Iris pigment epithelial cell (primary cell): ENCODE data around the gene YKT6.
"Not testable (repeated sequence)": the region's sequence is repeated elsewhere in the genome, so short reads cannot be mapped to it uniquely, and the experiment has no call there.

Experiments
- DNase-seq: peaks from one replicate; pipeline ENCODE4 v3.0.0-alpha.2; 2011; ENCODE audit warnings: low read depth

Gene YKT6

DNA sequence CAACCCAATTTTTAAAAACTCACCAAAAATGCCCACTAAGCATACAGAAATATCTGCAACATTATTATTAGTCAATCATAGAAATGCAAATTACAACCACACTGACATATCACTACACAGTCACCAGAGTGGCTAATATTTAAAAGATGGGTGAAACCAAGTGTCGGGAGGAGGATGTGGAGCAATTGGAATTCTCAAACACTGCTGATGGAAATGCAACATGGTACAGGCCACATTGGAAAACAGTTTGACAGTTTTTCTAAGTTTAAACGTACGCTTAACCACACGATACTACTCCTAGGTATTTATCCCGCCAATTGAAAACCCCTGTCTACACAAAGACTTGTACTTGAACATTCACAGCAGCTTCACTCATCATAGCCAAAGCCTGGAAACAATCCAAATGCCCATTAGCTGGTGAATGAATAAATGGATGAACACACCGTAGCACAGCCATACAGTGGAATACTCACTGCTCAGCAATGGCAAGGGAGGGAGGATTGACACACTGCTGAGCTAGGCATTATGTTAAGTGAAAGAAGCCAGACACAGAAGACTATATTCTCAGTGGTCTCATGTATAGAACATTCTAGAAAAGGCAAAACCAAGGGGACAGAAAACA lies 27.9 kb upstream of the YKT6 start:
- no peak for DNase-seq

DNA sequence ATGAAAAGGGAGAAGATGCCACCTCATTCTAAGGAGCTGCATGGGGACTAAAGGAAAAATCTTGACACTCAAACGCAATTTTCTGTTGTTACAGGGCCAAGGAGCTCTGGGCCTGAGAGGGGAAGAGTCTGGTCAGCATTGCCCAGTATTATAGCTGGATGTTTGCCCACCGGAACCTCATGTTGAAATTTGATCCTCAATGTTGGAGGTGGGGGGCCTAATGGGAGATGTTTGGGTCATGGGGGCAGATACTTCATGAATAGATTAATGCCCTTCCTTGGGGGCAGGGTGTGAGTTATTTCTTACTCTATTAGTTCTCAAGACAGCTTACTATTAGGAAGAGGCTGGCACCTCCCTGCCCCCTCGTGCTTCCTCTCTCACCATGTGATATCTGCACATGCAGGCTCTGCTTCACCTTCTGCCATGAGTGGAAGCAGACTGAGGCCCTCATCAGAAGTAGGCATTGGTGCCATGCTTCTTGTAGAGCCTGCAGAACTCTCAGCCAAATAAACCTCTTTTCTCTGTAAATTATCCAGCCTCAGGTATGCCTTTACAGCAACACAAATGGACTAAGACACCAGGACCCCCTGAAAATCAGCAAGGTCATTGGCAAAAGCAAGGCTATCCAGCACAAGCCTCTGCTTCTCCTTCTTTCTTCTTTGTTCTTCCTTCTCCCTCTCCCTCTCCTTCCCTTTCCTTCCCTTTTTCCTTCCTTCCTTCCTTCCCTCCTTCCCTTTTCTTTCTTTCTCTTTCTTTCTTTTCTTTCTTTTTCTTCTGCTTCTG lies 26.7 kb upstream of the YKT6 start:
- DNase-seq: no peak

DNA sequence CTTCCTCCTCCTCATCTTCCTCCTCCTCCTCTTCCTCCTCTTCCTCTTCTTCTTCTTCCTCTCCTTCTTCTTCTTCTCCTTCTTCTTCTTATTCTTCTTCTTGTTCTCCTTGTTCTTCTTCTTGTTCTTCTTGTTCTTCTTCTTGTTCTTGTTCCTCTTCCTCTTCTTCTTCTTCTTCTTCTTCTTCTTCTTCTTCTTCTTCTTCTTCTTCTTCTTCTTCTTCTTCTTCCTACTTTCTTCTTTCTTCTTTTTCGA lies 26.2 kb upstream of the YKT6 start:
- DNase-seq: not testable (repeated sequence)

DNA sequence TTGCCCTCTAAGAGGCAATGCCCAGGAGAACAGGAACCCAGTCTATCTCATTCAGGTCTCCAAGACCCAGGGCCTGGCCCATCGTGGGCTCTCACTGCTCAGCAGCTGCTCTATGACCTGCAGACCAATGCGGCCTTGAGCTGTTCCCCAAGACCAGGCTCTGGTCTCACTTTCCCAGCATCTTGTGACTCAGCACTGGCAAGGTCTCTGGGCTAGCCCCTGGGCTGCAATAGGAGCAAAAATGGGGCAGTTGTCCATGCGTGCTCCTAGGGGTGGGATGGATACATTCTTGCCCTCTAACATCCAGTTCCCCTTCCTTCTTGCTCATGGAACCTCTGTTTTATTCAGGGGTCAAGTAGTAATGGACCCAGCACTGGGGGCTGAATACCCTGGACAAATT lies 25.0 kb upstream of the YKT6 start:
- DNase-seq: no peak

DNA sequence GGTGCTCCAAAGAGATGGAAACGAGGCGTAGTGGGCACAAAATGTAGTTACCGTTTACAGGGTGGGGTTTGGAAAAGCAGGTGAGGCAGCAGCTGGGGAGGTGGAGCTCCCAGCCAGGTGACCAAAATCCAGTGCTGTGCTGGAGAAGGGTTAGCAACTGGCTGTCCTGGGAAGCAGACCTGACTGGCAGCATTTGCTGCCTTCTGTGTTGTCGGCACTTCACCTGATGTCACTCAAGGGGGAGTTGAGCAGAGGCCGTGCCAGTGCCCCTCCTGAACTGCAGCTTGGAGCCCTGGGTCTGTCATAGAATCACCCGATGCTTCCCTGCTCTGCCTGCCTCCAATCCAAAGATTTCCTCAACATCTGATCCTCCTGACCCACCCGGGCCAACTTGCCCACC lies 24.3 kb upstream of the YKT6 start:
- DNase-seq: no peak

DNA sequence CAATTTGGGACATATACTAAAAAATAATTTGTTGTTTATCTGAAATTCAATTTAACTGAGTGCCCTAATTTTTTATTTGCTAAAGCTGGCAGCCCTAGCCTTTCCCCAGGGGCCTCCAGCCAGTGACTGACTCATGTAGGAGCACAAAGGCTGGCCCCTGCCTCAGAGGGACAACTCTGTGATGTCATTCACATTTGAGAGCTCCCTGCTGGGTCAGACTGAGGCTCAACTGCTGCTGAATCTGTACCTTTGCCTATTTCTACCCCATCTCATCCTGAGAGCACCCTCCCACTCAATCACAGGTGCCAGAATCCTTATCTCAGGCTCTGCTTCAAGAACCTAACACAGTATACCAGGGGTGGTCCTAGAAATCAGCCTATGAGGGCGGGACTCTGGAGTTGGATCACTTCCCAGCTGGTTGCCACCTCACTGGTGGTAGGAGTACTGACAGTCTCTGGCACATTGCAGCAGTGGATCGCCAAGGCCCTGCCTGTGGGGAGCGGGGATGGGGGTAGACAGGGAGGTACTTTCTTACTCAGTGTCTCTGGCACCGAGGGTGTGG lies 23.1 kb upstream of the YKT6 start:
- DNase-seq: peak; percentile 27

DNA sequence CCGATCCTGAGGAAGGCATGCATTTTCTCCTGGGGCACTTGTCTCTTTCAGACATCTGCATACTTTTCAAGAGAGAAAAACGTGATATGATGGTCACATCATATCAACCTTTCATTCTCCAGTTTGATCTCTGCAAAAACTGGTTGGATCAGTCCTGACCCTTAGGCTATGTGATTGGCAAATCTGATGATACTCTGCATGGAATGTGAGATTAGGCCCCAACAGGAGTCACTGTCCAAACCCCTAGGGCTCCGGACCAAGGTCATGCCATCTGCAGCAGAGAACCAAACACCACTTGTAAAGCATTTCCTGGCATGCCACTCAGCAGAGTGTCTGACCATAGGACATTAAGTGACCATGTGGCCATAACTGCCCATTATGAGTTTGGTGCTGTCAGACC lies 20.1 kb upstream of the YKT6 start:
- no peak for DNase-seq

DNA sequence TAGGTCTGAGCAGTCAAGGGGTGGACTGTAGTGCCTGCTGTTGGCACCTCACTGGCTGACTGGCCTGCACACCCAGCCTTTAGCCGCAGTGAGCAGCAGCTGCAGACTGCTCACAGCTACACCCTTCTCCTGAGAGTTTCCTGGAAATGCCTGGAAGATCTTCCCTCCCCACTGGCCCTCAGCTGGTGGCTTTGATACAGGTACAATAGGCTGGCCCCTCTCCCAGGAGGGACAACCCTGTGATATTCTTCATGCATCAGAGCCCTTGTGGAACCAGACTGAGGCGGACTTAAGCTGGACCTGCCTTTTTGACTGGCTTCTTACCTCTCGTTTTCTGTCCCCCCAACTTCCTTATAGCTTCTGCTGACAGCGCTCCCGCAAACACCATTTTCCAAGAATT lies 18.0 kb upstream of the YKT6 start:
- DNase-seq: no peak

DNA sequence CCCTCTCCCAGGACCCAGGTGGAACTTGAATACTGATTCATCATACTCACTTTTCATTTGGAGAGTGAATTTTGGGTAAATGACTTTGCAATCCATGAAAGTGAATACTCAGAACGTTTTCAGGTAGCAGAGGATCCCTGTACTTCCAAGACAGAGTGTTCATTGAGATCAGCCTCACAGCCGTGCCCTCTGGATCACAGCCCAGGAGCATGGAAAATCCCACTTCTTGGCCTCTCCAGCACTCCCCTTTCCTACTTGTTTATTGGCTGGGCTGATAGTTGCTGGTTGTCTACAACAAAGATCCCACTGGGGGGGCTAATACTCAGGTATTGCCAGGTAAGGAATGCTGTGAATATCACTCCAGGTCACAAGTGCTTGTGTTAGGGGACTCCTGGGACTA lies 17.4 kb upstream of the YKT6 start:
- no peak for DNase-seq

DNA sequence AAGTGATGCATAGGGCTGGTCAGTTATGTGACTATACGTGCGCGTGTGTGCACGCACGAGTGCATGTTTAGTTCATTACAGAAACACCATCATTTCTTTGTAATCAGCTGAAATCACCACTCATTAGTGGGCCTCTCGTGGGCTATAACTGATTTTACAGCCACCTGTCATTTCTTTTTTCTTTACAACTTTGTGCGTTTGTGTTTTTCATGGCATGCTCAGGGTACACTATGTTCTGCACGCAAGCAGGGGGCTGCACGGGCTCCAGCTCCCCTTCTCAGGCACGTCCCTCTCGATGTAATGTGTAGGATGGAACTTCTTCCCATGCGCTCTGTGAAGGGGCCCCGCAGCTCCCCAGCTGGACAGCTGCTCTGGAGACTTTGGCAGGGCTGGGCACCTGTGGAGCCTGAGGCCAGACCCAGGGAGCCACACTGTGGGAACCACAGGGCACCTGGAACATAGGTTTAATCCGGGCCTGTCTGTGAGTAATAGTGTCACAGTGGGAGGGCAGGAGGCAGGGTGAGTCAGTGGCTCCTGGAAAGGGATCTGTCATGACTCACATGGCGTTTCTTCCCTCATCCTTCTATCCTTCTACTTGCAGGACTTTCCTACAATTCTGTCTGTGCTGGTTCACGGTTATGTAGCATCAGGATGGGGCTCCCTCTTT lies 16.4 kb upstream of the YKT6 start:
- peak; percentile 88 for DNase-seq

DNA sequence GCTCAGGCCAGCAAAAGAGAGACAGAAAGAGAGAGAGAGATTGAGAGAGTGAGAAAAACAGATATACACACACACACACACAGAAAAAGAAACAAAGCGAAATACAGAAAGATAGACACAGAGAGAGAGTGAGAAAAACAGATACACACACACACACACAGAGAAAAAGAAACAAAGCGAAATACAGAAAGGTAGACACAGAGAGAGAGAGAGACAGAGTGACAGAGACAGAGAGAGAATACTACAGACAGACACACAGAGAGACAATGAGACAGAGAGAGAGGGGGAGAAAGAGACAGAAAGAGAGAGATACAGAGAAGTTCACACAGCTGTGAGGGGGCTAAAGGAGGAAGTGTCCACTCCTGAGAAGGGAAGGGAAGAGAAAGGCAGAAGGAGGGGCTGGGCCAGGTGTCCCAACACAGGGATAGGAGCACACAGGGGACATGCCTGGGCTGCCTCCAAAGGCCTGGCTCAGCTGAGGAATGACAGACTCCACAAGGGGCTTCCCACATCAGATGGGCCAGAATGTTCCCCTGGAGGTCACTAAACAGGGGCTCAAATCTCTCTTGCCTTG lies 15.8 kb upstream of the YKT6 start:
- no peak for DNase-seq

DNA sequence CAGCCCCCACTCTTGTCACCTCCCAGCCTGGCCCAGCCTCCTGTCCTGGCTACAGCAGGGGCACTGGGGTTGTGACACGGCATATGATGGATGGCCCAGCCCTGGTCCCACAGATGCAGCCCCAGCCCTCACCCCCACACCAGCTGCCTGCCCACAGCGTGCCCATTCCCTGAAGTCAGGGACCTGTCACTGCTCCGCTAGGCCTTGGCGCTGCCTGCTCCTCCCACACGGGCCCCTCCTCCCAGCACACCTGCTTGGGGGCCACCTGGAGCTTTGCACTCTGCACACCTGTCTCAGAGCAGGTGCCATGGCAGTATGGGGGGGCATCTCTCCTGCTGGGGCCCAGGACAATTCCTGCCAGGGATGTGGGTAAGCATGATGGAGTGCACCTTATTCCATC lies 15.0 kb upstream of the YKT6 start:
- no peak for DNase-seq

DNA sequence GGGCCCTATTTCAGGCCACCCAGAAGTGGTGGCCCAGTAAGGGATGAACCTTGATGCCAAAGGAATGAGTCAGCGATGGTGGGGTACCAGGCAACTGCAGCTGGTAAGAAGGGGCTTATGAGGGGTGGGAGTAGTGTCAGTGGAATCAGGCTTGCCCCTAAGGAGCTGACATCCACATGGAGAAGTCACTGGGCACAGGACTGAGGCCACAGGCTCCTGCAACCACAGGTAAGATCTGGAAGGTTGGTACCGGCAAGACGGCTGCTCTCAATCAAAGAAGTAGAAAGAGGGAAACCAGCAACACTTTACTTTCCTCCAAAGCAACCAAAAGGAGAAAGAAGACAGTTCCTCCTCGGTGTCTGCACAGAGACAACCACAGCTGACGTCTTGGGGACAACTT lies 14.0 kb upstream of the YKT6 start:
- DNase-seq: no peak

DNA sequence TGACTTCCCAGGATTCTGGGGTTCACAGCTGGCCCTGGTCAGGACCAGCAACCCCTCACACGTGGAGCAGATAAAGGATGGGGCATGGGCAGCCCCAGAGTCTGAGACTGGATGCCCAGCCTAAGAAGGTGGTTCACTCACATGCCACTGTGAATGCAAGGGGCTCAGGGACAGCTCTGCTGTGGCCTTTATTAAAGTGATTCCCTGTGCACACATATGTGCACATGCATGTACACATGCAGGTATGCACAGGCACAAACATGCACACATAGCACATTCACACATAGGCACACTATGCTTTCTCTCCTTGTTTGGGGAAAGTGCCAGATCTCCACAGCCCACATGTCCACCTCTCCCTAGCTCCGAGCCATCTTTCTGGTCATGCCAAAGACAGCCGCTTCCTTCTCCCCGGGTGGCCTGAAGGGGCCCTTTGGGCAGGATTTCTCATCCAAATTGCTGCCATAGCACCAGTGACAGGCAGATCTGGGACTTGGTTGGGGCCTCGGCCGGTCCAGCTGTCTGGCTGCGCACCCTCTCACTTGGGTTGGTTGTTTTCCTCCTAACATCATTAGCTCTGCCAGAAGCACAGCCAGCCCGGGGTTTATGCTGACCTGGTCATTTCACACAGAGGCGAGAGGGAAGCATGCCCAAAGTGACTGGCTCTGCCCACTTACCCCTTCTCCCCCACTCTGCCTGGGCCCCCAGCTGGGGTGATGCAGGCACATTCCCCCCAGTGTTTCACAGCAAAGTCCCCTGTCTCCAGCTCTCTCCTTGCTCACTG lies 13.0 kb upstream of the YKT6 start:
- DNase-seq: no peak

DNA sequence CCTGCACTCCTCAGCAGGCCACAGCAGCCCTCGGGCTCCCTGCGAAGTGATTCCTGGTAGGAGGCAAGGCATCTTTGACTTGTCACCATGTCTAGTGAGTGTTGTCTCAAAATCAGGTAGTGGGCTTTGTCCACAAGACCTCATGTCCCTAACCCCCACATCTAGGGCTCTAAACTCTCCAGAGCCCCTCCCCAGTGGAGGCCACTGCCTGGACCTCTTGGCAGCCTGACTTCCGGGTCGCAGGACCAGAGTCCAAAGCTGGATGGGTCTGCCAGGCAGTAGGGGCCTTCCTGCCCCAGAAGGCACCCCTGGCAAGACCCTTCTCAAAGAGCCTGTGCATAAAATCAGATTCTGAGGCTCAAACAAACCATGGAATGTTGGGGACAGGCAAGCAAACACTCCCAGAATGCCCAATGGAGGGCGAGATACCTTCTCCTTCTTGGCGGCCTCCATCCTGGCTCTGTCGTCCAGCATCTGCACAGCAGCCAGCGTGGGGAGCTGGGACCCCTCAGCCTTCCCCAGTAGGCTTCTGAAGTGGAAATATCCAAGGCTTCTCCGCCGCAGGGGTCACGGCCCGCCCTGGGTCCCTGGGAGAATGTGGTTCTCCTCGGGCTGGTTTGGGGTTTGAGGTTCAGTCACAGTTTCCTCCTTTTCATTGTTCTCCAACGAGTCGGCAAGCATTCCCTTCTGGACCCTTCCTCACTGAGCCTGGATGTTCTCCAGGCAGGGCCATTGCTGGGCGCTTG lies 12.1 kb upstream of the YKT6 start:
- DNase-seq: no peak

DNA sequence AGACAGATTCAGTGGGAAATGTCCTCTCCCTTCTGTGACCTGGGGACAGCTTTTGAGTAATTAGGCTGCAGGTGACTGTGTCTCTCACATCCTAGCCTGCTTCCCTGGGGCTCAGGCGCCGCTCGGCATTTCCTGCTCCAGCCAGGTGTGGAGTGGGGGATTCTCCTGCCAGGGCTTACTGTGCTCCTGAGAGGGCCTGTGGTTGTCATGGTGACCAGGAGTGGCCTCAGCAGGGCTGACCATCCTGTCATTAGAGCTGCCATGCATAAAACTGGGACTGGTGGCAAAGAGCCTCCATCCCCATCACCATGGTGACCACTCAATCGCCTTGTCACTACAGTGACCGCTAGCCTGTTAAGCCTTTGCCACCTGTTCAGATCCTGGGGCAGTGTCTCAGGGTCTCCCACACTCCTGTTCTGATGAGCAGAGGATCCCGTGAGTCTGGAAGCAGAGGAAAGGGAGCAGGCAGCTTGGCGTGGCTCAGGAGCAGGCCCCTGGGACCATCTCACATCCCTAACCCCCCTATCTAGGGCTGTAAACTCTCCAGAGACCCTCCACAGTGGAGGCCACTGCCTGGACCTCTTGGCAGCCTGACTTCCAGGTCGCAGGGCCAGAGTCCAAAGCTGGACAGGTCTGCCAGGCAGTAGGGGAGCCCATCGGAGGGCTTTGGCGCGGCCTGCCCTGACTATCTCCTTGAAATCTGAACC lies 11.3 kb upstream of the YKT6 start, which contains the start of gene GCK:
Gene GCK (minus strand): TSS at position 154 of the 707 bp plus-strand sequence. CDS start 486 bp downstream, outside the sequence.
- DNase-seq: no peak

DNA sequence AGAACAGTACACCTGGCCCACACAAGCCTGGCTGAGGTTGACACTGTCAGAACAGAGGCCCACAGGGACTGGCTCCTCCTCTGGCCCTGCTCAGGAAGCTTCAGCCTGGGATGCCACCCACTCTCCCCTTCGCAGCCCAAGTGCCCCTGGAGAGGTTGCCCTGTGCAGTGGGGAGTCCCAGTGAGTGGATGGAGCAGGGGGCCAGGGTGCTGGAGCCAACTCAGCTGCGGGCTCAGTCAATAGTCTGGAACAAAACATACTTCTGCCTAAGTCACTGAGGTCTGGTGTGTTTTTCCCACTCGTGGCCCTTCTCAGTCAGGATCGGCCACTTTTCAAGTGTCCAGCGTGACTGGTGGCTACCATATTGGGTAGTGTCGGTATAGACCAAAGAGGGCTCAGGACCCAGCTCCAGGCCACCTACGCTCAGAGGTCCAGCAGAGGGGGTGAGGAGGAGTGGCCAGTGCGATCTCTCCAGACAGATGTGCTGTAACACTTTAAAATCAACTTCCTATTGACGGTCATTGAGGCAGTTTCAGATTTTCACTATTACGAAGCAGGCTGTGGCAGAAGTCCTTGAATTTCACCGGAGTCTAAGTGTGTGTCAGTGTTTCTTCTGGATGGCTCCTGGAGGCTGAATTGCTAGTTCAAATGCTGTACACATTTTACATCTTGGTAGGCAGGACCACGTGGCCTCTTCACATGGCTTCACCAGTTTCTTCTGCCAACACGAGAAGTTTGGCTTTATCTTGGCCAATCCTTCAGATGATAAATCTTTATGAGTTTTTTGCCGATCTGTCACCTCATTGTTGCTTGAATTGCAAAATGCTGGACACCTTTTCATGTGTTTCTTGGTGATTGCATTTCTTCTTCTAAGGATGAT lies 10.5 kb upstream of the YKT6 start:
- no peak for DNase-seq

DNA sequence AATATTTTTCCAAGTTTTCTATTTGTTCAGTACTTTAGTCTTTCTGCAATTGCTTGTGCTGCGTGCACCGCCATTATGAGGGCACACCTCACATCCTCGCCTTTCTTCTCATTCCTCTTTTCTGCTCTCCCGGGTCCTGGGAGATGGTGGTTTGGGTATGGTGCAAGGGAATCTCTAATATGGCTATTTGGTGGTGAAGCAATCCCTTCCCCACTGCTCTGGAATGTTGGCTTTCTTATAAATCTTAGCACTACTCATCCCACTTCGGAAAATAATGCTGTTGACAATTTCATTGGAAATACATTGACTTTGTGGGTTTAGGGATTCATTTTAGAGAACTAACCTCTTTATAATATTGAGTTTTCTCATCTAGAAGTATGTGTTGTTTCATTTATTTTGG lies 9.6 kb upstream of the YKT6 start:
- DNase-seq: no peak

DNA sequence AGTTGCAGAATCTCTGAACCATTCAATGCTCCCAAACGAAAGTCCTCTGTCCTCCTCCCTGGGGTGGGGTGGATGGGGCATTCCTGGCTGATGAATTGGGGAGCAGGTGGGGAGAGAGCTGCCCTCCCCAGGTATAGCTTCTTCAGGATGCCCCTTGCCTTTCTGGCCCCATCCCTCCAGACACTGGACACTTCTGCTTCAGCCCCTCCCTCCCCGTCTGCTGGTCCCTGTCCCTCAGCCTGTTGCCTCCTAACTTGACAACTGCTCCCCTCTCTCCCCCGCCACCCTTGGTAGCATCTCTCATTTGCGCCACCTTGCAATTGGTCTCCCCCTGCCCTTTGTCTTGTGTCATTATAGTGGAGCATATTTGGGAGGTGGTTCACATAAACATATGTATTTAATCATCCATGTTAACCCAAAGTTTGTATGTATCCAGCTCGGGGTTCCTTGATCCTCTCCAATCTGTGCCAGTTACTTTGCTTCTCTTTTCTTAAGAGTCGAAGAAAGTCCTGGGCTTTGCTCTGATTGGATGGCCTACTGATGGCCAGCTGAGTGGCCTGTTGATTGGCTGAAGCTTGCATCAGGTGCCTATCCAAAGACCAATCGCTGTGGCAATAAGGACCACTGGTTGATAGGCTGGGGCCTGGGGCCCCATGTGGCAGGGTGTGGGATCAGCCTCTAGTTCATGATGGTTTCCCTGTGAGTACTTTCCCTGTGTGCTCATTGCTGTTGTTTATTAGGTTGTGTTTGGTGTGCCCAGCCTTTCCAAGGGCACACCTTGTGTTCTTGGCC lies 7.6 kb upstream of the YKT6 start:
- DNase-seq: no peak
